Rectal smooth muscle tissue (tissue), 1 donor: ENCODE measurements around the gene DNAJC6.

ENCODE experiments used
- H3K27ac ChIP-seq: one replicate; pipeline ENCODE4 v1.7.0; 2013; ENCODE audit warnings: low read depth, low read length, inconsistent platforms
- H3K27me3 ChIP-seq: one replicate; pipeline ENCODE4 v1.7.0; 2013; ENCODE audit warnings: low read length; ENCODE audit not compliant: control insufficient read depth, insufficient read depth
- H3K36me3 ChIP-seq: one replicate; pipeline ENCODE4 v1.7.0; 2013; ENCODE audit warnings: low read length; ENCODE audit not compliant: control insufficient read depth, insufficient read depth
- H3K4me1 ChIP-seq: one replicate; pipeline ENCODE4 v1.7.0; 2013; ENCODE audit warnings: low read length; ENCODE audit not compliant: control insufficient read depth, insufficient read depth
- H3K4me3 ChIP-seq: one replicate; pipeline ENCODE4 v1.7.0; 2013; ENCODE audit warnings: low read length
- H3K9ac ChIP-seq: one replicate; pipeline ENCODE4 v1.7.0; 2013; ENCODE audit warnings: low read length

DNAJC6 gene

DNA sequence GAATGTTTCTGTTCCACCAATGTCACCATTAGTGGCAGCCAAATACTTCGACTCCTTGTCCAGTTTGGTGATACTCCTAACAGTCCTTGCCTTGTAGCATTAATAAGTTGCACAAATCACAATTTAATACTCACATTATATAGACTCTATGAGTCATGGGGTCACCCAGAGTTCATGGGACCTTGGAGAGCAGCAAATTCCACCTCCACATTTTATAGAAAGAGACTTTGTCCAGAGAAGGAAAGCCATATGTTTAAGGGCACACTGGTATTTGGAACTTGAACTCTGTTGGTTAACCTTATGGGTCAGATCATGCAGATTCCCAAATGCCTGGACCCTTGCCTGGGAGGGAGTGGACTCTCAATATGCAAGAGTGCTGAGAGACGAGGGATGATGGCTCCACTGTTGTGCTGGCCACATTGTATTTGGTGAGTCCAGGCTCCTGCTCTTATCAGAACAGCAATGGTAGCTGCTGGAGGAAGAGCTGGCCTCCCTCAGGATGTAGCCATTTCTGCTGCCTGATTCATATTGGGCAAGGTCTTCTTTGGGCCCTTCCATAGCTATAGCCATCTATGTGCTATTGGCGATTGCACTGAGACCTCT lies 30.6 kb downstream of the DNAJC6 start:
- H3K4me1 ChIP-seq, result no peaks in the 10 kb centered on the region
- H3K27me3 ChIP-seq, result no peaks in the 10 kb centered on the region
- H3K27ac ChIP-seq, result no peak overlapping the region

DNA sequence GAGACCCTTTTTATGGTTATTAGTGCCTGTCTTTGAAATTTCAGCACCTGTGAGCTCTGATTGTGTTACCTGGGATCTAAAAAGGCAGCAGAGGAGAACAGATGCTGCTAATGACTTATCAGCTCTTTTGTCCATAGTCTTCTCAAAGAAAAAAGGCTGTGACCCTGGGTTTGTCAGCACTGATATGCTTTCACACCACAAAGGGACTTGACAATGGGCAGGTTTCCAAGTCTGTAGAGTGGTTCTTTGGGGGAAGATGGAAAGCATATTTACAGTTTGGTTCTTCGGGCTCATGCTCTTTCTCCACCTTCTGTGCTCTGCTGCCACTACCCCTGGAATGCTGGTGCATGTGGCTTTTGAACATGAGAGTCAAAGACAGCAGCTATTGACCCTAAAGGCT lies 32.0 kb downstream of the DNAJC6 start:
- Histone ChIP-seq H3K27ac (no peak overlapping the region), H3K36me3 (no peaks in the 10 kb centered on the region), H3K9ac (no peak overlapping the region), H3K4me3 (no peak overlapping the region), H3K4me1 (no peaks in the 10 kb centered on the region), H3K27me3 (no peaks in the 10 kb centered on the region)

More for the DNA sequence above, 30.6 kb downstream of the DNAJC6 start:
- Histone ChIP-seq H3K9ac (no peak overlapping the region), H3K4me3 (no peak overlapping the region), H3K36me3 (no peaks in the 10 kb centered on the region)

DNA sequence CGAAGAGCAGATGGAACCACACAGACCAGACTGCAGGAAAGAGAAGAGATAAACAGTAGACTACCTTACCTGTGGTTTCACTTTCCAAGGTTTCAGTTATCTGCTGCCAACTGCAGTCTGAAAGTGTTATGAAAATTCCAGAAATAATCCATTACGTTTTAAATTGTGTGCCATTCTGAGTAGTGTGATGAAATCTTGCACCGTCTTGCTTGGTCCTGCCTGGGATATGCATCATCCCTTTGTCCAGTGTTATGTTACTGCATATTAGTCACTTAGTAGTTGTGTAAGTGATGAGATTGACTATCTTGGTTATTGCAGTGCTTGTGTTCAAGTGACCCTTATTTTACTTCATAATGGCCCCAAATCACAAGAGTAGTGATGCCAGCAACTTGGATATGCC lies 33.9 kb downstream of the DNAJC6 start:
- H3K27ac ChIP-seq, result no peak overlapping the region

DNA sequence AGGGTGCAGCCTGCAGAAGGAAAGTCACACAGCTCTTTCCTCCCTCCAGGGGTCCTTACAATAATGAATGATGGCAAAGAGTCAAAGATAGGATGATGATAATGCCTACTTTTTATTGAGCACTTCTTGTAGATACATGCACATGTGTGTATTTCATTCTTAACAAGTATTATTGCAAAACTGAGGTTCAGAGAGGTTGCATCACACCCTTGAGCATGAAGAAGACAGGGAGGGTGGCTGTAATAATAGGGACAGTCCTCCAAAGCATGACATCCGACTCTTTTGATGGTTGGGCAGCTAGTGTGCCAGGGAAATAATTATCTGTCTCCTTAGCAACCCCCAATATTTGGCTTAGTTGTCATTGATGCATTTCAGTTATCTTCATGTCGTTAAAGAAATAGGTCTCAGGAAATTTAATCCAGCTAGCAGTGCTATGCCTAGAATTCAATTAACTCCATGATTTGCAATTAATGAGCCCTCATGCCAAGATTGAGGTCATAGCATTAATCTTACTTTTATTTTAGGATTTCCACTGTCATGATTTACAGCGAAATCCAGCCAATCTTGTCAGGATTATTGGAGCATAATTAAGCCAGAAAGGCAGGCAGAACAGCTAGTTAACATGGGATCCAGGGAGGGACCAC lies 35.0 kb downstream of the DNAJC6 start:
- no peaks in the 10 kb centered on the region for H3K27me3 ChIP-seq
- no peak overlapping the region for H3K4me3 ChIP-seq
- no peaks in the 10 kb centered on the region for H3K4me1 ChIP-seq
- no peaks in the 10 kb centered on the region for H3K36me3 ChIP-seq
- H3K27ac ChIP-seq, result no peak overlapping the region
- no peak overlapping the region for H3K9ac ChIP-seq

More for the DNA sequence above, 33.9 kb downstream of the DNAJC6 start:
- H3K9ac ChIP-seq, result no peak overlapping the region
- no peaks in the 10 kb centered on the region for H3K27me3 ChIP-seq
- H3K4me1 ChIP-seq, result no peaks in the 10 kb centered on the region
- no peak overlapping the region for H3K4me3 ChIP-seq
- no peaks in the 10 kb centered on the region for H3K36me3 ChIP-seq

DNA sequence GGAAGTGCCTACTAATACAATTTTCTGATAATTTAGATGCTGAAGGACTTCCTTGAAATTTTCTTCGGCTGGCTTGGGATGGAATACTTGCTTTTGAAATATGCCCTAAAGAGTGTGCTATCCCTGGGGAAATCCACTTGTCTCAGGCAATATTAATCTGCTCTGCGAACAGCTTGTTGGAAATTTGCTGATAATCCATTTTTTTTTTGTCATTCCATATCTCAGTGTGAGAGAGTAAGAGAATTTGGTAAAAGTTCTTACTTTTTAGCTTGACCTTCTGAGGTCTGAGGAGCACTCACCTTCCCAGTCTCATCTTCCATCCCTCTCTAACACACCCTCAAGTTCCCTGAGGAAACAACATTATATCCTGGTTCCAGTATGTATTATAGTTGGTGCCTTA lies 36.8 kb downstream of the DNAJC6 start:
- Histone ChIP-seq H3K36me3 (no peaks in the 10 kb centered on the region), H3K9ac (no peak overlapping the region), H3K27ac (no peak overlapping the region), H3K4me3 (no peak overlapping the region), H3K27me3 (no peaks in the 10 kb centered on the region), H3K4me1 (no peaks in the 10 kb centered on the region)

DNA sequence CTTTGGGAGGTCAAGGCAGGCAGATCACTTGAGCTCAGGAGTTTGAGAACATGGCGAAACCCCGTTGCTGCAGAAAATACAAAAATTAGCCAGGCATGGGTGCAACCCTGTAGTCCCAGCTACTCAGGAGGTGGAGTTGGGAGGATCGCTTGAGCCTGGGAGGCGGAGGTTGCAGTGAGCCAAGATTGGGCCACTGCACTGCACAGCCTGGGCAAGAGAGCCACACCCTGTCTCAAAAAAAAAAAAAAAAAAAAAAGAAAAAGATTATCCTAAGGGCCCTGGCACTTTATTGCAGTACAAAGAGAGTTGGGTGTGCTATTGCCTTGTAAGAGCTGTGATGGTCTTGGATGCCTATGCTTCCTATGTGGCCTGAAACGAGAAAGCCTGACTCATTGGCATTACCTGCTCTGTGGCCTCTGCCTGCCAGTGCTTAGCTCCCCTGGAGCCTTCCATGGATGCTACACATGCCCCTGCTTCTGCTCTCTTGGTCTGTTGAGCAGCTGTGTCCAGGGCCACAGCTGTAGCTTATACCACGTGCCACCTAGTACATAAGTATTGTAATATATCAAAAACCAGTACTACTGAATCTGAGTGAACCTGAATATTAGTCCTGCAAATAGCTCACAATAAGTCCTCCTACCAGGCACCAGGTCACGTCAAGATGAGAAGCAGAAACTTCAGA lies 45.8 kb downstream of the DNAJC6 start:
- no peak overlapping the region for H3K9ac ChIP-seq
- no peaks in the 10 kb centered on the region for H3K27me3 ChIP-seq
- H3K4me1 ChIP-seq, result no peaks in the 10 kb centered on the region
- H3K36me3 ChIP-seq, result no peaks in the 10 kb centered on the region
- H3K27ac ChIP-seq, result no peak overlapping the region
- H3K4me3 ChIP-seq, result no peak overlapping the region

DNA sequence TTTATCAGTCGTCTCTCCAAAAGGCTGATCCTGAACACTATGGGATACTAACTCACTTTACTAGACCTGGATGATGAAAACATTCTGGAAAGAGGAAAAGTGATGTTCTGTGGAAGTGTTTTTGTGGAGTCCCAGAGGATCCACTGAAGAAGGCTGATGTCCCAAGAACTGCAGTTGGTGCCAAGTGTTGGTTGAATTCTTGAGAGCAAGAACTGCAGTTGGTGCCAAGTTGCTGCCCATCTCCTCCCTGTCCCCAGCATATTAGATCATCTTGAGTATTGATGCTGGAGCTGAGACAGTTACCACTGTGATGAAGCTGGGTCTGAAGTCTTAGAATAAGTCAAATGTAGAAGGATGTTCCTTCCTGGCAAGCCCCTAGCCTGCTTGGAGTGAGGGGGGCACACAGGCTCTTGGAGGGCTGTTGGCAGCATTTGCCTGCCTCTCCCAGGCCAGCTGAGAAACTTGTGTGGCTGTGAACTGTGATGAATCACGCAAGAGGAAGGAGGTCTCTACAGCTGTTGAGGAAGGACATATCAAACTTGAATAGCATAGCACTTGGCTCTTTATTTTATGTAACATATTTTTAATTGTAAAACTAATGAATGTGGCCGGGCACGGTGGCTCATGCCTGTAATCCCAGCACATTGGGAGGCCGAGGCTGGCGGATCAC lies 48.1 kb downstream of the DNAJC6 start:
- H3K9ac ChIP-seq, result no peak overlapping the region
- no peak overlapping the region for H3K27ac ChIP-seq
- no peaks in the 10 kb centered on the region for H3K4me1 ChIP-seq
- H3K4me3 ChIP-seq, result no peak overlapping the region
- no peaks in the 10 kb centered on the region for H3K36me3 ChIP-seq
- H3K27me3 ChIP-seq, result no peaks in the 10 kb centered on the region

DNA sequence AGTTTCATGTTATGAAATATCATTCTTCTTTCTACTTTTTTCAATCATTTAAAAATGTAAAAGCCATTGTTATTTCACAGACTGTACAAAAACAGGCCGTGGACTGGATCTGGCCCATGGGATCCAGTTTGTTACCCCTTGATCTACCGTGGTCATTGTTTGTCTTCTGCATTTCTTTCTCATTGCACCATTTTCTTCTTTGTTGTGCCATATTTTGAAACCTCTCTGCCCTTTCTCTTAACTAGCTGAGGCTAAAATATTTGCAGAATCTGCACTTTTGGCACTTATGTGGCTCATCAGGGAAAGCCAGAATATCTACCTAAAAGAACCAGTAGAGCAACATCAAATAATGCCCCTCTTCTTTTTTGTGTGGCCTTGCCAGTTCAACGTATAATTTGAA lies 50.5 kb downstream of the DNAJC6 start:
- H3K4me1 ChIP-seq, result no peaks in the 10 kb centered on the region
- no peak overlapping the region for H3K27ac ChIP-seq

DNA sequence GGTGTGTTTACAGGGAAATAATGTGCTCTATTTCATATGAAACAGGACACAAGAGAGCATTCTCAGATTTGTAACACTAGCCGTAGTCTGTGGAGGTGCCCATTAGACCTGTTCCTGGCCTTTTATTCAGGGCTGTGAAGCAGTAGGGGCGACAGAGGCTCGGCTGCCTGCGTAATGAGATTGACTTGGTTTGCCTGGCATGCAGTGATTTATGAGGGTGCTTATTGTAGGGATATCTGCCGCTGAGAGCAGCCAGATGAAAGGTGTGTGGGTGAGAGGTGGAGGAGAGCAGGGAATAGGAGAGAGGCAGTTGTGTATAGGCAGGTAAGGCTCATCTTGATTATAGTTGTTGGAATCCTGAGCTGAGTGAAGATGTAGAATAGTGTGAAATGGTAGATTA lies 51.3 kb downstream of the DNAJC6 start:
- Histone ChIP-seq H3K36me3 (no peaks in the 10 kb centered on the region), H3K27me3 (no peaks in the 10 kb centered on the region), H3K4me3 (no peak overlapping the region), H3K9ac (no peak overlapping the region), H3K4me1 (no peaks in the 10 kb centered on the region), H3K27ac (no peak overlapping the region)

More for the DNA sequence above, 50.5 kb downstream of the DNAJC6 start:
- Histone ChIP-seq H3K27me3 (no peaks in the 10 kb centered on the region), H3K36me3 (no peaks in the 10 kb centered on the region), H3K9ac (no peak overlapping the region), H3K4me3 (no peak overlapping the region)

DNA sequence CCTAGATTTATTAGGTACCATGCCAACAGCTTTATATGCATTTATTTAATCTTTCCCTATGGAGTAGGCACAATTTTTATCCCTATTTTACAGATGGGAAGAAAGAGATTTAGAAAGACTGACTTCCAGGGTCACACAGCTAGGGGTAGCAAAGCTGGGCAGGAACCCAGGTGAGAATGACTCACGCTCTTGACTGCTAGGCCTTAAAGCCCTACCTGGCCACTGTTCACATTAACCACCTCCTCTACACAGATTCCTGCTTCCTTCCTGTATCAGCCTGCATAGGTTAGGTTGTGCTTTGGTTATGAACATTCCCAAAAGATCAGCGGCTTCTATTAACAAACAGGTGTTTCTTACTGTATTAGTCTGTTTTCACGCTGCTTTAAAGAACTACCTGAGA lies 53.2 kb downstream of the DNAJC6 start:
- Histone ChIP-seq H3K36me3 (no peaks in the 10 kb centered on the region), H3K4me3 (no peak overlapping the region), H3K4me1 (no peaks in the 10 kb centered on the region), H3K27ac (no peak overlapping the region), H3K9ac (no peak overlapping the region), H3K27me3 (no peaks in the 10 kb centered on the region)

DNA sequence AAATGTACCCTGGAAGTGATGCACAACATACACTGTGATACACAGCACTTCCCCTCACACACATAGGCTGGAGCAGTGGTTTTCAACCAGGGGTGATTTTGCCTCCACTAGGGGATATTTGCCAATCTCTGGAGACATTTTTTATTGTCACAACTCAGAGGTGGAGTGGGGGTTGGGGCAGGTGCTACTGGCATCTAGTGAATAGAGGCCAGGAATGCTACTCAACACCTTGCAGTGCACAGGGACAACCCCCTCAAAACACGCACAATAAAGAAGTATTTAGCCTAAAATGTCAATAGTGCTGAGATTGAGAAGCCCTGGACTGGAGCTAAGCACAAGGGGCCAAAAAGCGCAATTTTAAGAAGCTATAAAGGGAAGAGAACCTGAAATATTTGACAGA lies 54.1 kb downstream of the DNAJC6 start:
- H3K27me3 ChIP-seq, result no peaks in the 10 kb centered on the region
- H3K4me1 ChIP-seq, result no peaks in the 10 kb centered on the region
- no peak overlapping the region for H3K9ac ChIP-seq
- H3K27ac ChIP-seq, result no peak overlapping the region
- H3K4me3 ChIP-seq, result no peak overlapping the region
- H3K36me3 ChIP-seq, result no peaks in the 10 kb centered on the region

DNA sequence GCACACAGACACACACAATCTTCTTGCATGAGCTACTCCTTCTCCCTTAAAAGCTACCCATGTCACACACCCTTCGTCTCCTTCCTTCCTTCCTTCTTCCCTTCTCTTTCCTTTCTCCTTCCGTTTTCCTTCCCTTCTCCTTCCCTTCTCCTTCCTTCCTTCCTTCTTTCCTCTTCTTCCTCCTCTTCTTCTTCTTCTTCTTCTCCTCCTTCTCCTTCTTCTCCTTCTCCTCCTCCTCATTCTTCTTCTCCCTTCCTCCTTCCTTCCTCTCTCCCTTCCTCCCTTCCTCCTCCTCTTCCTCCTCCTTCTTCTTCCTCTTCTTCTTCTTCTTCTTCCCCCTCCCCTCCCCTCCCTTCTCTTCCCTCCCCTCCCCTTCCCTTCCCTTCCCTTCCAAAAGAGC lies 59.1 kb downstream of the DNAJC6 start:
- Histone ChIP-seq H3K4me1 (no peaks in the 10 kb centered on the region), H3K36me3 (no peaks in the 10 kb centered on the region), H3K9ac (no peak overlapping the region), H3K27ac (no peak overlapping the region), H3K27me3 (no peaks in the 10 kb centered on the region), H3K4me3 (no peak overlapping the region)
